ENCODE measurements around the gene CBLN4. TPM values are rescaled to one million over a fixed set of nuclear protein-coding genes. Genes with fewer than 3 reads are reported as not detected.

Gene CBLN4
- total RNA-seq, 4 donors from 2014 or later, result 0.90 to 6.1 (median 2.0) TPM

DNA sequence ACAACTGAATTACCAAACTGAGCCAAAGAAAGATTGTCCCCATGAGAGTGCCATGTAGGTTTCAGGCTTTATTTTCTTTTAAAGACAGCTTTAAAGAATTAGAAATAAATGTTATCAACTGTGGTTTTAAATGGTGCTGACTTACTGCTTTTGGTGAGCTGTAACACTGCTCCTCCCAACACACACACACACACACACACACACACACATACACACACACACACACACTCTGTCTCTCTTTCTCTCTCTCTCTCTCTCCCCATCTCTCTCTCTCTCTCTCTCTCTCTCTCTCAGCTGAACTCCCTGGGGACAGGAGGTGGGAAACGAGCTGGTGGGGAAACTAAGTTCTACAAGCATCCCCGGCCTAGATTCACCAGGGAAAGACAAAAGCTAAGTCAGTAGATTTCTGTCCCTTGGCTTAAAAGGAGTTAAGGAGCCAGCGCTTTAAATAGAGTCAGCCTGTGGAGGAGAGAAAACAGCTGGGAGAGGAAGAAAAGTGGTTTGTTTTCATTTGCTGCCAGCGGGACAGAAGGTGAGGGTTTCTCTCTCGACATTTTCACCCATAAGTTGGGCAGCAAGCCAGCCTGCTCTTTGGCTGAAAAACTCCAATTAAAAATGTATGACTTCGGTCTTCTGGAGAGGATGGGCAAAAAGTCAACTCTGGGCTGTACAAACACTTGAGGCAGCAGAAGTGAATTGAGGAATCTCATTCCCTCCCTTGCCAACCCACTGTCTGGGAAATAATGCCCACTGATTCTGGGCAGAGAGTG is 27.4 kb downstream of the CBLN4 start:
- peaks cover 0 to 17% (median 0%) of the 10 kb centered on the region in 4 donors for H3K4me1 ChIP-seq
- peak in 1 of 2 donors; percentile 14 for DNase-seq (ENCODE audit: low spot score in 2 of 2)
- no peaks in the 10 kb centered on the region for H3K27me3 ChIP-seq
- 7 to 13% methylated on average over 6 of the region's 6 CpGs for whole genome bisulfite sequencing, 2 donors
- H3K9me3 ChIP-seq, result no peaks in the 10 kb centered on the region
- no peak overlapping the region for H3K4me3 ChIP-seq
- no peak overlapping the region for H3K27ac ChIP-seq
- TF ChIP-seq, protein P1, sequence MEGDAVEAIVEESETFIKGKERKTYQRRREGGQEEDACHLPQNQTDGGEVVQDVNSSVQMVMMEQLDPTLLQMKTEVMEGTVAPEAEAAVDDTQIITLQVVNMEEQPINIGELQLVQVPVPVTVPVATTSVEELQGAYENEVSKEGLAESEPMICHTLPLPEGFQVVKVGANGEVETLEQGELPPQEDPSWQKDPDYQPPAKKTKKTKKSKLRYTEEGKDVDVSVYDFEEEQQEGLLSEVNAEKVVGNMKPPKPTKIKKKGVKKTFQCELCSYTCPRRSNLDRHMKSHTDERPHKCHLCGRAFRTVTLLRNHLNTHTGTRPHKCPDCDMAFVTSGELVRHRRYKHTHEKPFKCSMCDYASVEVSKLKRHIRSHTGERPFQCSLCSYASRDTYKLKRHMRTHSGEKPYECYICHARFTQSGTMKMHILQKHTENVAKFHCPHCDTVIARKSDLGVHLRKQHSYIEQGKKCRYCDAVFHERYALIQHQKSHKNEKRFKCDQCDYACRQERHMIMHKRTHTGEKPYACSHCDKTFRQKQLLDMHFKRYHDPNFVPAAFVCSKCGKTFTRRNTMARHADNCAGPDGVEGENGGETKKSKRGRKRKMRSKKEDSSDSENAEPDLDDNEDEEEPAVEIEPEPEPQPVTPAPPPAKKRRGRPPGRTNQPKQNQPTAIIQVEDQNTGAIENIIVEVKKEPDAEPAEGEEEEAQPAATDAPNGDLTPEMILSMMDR (IDR thresholded peaks at IDR 0.05), result no peak
- no peaks in the 10 kb centered on the region for H3K36me3 ChIP-seq

DNA sequence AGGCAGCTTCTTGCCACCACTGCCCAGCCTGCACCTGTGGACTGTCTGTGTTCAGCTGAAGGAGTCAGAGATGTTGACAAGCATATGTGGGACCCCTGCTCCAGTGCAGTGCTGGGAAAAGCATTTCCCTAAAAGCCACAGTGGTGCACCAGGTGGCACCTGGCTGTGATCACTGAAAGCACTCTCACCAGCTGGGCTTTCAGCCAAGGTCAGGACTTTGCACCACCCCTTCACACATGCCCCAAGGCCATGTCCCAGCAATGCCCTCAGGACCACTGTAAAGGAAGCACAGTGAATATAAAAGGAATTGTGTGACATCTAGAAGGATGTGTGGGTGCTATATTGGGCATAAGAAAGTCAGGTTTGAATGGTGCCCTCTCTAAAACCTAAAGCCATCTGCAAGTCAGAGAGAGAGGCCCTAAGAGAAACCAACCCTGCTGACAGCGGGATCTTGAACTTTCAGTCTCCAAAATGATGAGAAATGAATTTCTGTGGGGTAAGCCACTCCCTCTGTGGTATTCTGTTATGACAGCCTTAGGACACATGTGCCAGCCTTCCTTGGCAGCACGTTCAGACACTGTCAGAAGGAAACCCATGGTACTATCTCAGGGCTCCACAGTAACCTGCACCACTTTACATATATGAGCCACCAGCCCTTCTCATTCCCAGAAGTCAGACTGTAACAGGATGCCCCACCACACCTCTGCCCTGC is 30.7 kb downstream of the CBLN4 start:
- WGBS, 2 donors, result 71 to 87% methylated on average over 2 of the region's 2 CpGs

DNA sequence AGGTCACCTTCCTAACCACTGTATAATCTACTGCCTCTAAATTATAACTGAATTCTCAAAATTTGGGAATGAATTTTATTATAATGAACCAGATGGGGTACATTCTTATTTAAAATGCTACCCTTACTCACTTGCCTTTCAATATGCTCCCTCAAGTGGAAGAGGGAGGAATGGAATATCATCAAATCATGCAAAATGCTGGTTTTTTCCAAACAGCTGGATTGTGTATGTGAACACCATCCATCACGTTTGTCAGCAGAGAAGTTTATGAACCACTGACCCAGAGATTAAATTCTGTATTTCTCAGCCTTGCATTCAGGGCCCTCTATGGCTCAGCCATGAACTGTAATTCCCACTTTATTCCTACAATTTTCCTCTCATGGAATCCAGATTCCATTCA is 40.5 kb downstream of the CBLN4 start:
- TF ChIP-seq, protein P1 (IDR thresholded peaks at IDR 0.05), result no peak
- TF ChIP-seq EP300 (IDR thresholded peaks at IDR 0.05), result no peak
- no peak for TF ChIP-seq POLR2A (IDR thresholded peaks at IDR 0.05)
- Histone ChIP-seq H3K27me3 (no peaks in the 10 kb centered on the region), H3K4me1 (peaks cover 0 to 4% (median 0%) of the 10 kb centered on the region in 4 donors), H3K9me3 (no peaks in the 10 kb centered on the region), H3K36me3 (no peaks in the 10 kb centered on the region), H3K4me3 (no peak overlapping the region), H3K27ac (no peak overlapping the region)
- 27 to 35% methylated on average over 1 of the region's 1 CpG for WGBS, 2 donors
- no peak for DNase-seq (ENCODE audit: low spot score in 2 of 2)

More for the DNA sequence above, 30.7 kb downstream of the CBLN4 start:
- DNase-seq (ENCODE audit: low spot score in 2 of 2), result no peak
- H3K27ac ChIP-seq, result no peak overlapping the region
- H3K27me3 ChIP-seq, result no peaks in the 10 kb centered on the region
- no peaks in the 10 kb centered on the region for H3K9me3 ChIP-seq
- no peak overlapping the region for H3K4me3 ChIP-seq
- TF ChIP-seq EP300 (IDR thresholded peaks at IDR 0.05) (no peak), POLR2A (IDR thresholded peaks at IDR 0.05) (no peak)
- TF ChIP-seq, protein P1 (IDR thresholded peaks at IDR 0.05), result no peak
- no peaks in the 10 kb centered on the region for H3K36me3 ChIP-seq
- H3K4me1 ChIP-seq, result peaks cover 0 to 17% (median 0%) of the 10 kb centered on the region in 4 donors

DNA sequence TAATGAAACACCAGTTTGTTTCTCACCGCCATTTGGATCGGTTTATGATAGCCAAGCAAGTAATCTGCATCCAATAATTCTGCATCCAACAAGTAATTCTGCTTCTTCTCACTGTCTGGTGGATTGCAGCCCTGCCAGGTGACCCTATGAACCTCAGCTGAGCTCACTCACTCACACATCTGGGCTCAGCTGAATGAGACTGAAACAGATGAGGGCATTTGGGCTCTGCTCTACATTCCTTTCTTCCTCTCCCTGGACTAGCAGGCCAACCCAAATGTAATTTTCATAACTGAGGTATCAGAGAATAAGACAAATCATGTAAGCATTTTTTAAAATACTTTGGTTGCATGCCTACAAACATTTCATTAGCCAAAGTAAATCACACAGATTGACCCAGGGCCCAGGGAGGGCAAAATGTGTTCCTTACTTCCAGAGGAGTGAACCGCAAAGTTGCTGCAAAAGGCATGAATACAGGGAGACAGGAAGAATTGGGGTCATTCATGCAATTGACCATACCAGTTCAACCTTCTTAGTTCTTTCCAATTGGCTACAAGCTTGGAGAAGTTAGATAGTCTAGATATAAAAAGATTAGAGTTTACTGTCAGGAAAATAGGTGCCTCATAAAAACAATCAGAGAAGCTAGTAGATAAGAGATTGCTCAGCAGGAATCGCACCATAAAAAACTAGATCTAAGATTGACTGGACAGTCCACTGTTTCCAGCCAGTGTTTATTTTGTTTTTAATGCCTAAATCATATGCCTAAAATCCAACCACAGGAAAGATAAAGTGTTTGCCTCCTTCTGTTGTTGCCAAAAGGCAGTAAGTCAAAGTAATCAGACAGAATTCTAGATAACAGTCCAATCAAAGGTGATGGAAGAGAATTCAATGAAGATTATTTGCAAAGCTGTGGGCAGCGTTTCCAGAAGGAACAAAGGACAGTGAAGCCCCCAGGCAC is 43.7 kb downstream of the CBLN4 start:
- H3K27ac ChIP-seq, result no peak overlapping the region
- 61 to 63% methylated on average over 5 of the region's 5 CpGs for WGBS, 2 donors
- H3K9me3 ChIP-seq, result no peaks in the 10 kb centered on the region
- no peaks in the 10 kb centered on the region for H3K36me3 ChIP-seq
- TF ChIP-seq POLR2A (IDR thresholded peaks at IDR 0.05), result no peak
- TF ChIP-seq EP300 (IDR thresholded peaks at IDR 0.05), result no peak
- TF ChIP-seq, protein P1 (IDR thresholded peaks at IDR 0.05), result no peak
- H3K4me1 ChIP-seq, result peaks cover 0 to 4% (median 0%) of the 10 kb centered on the region in 4 donors
- H3K27me3 ChIP-seq, result no peaks in the 10 kb centered on the region
- no peak overlapping the region for H3K4me3 ChIP-seq
- peak; percentile 21 to 58 for DNase-seq (ENCODE audit: low spot score in 2 of 2)

Measured in tibial nerve (tissue), 4 donors.